ENCODE results near the gene SHROOM2. TPM values are rescaled to one million over a fixed set of nuclear protein-coding genes. Genes with fewer than 3 reads are reported as not detected.

SHROOM2 gene
- total RNA-seq, 2 donors from 2014 or later: 14.4 to 15.4 TPM

DNA sequence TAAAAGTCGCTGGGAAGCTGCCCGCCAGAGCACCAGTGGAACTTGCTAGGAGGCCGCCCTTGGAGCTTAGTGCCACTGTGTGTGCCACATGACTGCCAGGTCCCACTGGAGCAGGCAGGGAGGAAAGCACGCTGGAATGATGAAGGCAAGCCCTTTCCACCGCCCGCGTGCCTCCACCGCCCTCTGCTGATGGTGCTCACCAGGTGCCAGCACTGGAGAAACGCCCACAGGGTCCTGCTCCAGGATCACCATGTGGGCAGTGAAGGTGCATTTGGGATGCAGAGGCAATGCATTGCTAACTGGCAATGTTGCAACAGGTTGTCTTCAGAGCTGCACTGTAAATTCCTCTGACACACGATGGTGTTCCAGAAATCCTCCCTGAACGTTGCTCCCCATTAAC is 76.3 kb downstream of the SHROOM2 start:
- no peak overlapping the region for H3K4me3 ChIP-seq (ENCODE audit: low read length)
- H3K27ac Mint-ChIP-seq: no peak overlapping the region
- no peaks in the 10 kb centered on the region for H3K36me3 ChIP-seq (ENCODE audit: control insufficient read depth, insufficient read depth, low read length)
- H3K4me3 Mint-ChIP-seq: no peak overlapping the region
- H3K9me3 Mint-ChIP-seq: peaks cover 86% of the 10 kb centered on the region
- H3K4me1 ChIP-seq (ENCODE audit: control insufficient read depth, insufficient read depth, low read length): no peaks in the 10 kb centered on the region
- no peaks in the 10 kb centered on the region for H3K9me3 ChIP-seq (ENCODE audit: control insufficient read depth, low read length)
- no peak overlapping the region for H3K27ac ChIP-seq (ENCODE audit: low read depth, low read length)
- 94 to 97% methylated on average over 7 to 11 of the region's 11 CpGs for WGBS, 2 experiments (ENCODE audit: insufficient coverage in 1 of 2, insufficient read length in 1 of 2)
- H3K27me3 Mint-ChIP-seq (ENCODE audit: insufficient read depth): no peaks in the 10 kb centered on the region
- no peaks in the 10 kb centered on the region for H3K27me3 ChIP-seq (ENCODE audit: control insufficient read depth, insufficient read depth, low read length, poor library complexity, severe bottlenecking)
- peaks cover 22% of the 10 kb centered on the region for H3K4me1 Mint-ChIP-seq
- TF ChIP-seq, protein P1, sequence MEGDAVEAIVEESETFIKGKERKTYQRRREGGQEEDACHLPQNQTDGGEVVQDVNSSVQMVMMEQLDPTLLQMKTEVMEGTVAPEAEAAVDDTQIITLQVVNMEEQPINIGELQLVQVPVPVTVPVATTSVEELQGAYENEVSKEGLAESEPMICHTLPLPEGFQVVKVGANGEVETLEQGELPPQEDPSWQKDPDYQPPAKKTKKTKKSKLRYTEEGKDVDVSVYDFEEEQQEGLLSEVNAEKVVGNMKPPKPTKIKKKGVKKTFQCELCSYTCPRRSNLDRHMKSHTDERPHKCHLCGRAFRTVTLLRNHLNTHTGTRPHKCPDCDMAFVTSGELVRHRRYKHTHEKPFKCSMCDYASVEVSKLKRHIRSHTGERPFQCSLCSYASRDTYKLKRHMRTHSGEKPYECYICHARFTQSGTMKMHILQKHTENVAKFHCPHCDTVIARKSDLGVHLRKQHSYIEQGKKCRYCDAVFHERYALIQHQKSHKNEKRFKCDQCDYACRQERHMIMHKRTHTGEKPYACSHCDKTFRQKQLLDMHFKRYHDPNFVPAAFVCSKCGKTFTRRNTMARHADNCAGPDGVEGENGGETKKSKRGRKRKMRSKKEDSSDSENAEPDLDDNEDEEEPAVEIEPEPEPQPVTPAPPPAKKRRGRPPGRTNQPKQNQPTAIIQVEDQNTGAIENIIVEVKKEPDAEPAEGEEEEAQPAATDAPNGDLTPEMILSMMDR (conservative IDR thresholded peaks at IDR 0.05): peak; percentile 40
- no peak overlapping the region for H3K9ac ChIP-seq (ENCODE audit: extremely low read depth, low read length, poor library complexity, severe bottlenecking)
- H3K36me3 Mint-ChIP-seq (ENCODE audit: low read depth): peaks cover 17% of the 10 kb centered on the region
- DNase-seq: no peak

DNA sequence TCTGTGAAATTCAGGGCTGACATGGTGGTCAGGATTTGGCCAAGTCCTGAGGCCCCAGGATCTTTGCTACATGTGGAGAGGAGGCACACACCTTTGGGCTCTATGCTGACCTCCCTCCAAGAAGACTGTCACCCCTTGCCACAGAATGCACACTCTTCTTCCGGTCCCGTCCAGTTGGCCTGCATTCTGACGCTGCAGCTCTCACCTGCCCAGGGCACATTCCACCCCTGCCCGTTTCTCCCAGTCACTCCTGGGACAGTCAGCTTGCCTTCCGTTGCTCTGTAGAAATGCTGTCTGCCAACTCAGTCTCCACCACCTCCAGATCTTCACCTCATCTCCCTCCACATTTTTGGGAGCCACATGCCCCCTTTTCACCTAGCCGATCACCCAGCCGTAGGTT is 76.7 kb downstream of the SHROOM2 start:
- H3K27me3 Mint-ChIP-seq (ENCODE audit: insufficient read depth): no peaks in the 10 kb centered on the region
- H3K27ac Mint-ChIP-seq: no peak overlapping the region
- H3K4me1 Mint-ChIP-seq: peaks cover 27% of the 10 kb centered on the region
- peaks cover 86% of the 10 kb centered on the region for H3K9me3 Mint-ChIP-seq
- H3K36me3 ChIP-seq (ENCODE audit: control insufficient read depth, insufficient read depth, low read length): no peaks in the 10 kb centered on the region
- no peaks in the 10 kb centered on the region for H3K4me1 ChIP-seq (ENCODE audit: control insufficient read depth, insufficient read depth, low read length)
- H3K4me3 Mint-ChIP-seq: no peak overlapping the region
- H3K9me3 ChIP-seq (ENCODE audit: control insufficient read depth, low read length): no peaks in the 10 kb centered on the region
- no peak overlapping the region for H3K9ac ChIP-seq (ENCODE audit: extremely low read depth, low read length, poor library complexity, severe bottlenecking)
- no peak overlapping the region for H3K27ac ChIP-seq (ENCODE audit: low read depth, low read length)
- H3K27me3 ChIP-seq (ENCODE audit: control insufficient read depth, insufficient read depth, low read length, poor library complexity, severe bottlenecking): no peaks in the 10 kb centered on the region
- no peak overlapping the region for H3K4me3 ChIP-seq (ENCODE audit: low read length)
- DNase-seq: no peak
- TF ChIP-seq, protein P1 (conservative IDR thresholded peaks at IDR 0.05): no peak
- 96% methylated on average over 7 of the region's 7 CpGs; no CpG with 5 or more reads in 1 of the 2 experiments for WGBS, 2 experiments (ENCODE audit: insufficient coverage in 1 of 2, insufficient read length in 1 of 2)
- peaks cover 15% of the 10 kb centered on the region for H3K36me3 Mint-ChIP-seq (ENCODE audit: low read depth)

DNA sequence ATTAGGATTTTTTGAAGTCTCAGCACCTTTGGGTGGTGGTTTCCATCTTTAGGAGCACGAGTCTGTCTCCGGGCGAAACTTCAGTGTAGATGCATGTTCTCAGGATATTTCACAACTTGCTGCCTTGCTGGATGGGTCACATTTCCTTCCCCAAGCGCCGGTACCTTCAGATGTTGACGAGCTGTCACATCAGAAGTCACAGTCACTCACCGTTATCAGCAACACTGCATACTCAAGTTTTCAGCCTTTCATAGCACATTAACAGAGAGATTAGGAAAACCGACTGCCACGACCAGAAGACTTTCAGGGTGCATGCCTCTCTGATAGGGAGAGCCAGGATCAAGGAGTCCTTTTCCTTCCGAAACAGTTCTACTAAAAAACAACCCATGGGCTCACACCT is 77.8 kb downstream of the SHROOM2 start:
- Mint-ChIP-seq H3K36me3 (ENCODE audit: low read depth) (peaks cover 12% of the 10 kb centered on the region), H3K4me1 (peaks cover 27% of the 10 kb centered on the region), H3K27me3 (ENCODE audit: insufficient read depth) (no peaks in the 10 kb centered on the region), H3K9me3 (peaks cover 77% of the 10 kb centered on the region), H3K4me3 (no peak overlapping the region), H3K27ac (no peak overlapping the region)
- Histone ChIP-seq H3K9me3 (ENCODE audit: control insufficient read depth, low read length) (no peaks in the 10 kb centered on the region), H3K27me3 (ENCODE audit: control insufficient read depth, insufficient read depth, low read length, poor library complexity, severe bottlenecking) (no peaks in the 10 kb centered on the region), H3K4me1 (ENCODE audit: control insufficient read depth, insufficient read depth, low read length) (no peaks in the 10 kb centered on the region), H3K27ac (ENCODE audit: low read depth, low read length) (no peak overlapping the region), H3K9ac (ENCODE audit: extremely low read depth, low read length, poor library complexity, severe bottlenecking) (no peak overlapping the region), H3K36me3 (ENCODE audit: control insufficient read depth, insufficient read depth, low read length) (no peaks in the 10 kb centered on the region), H3K4me3 (ENCODE audit: low read length) (no peak overlapping the region)
- peak; percentile 60 for DNase-seq
- TF ChIP-seq, protein P1 (conservative IDR thresholded peaks at IDR 0.05): no peak
- WGBS, 2 experiments (ENCODE audit: insufficient coverage in 1 of 2, insufficient read length in 1 of 2): 75 to 94% methylated on average over 3 to 9 of the region's 10 CpGs
